IMR-90 (cell line): Measurements from ENCODE around the gene ANTXR1. TPM values are rescaled to one million over a fixed set of nuclear protein-coding genes. Genes with fewer than 3 reads are reported as not detected.

ENCODE experiments used
- ATAC-seq: fragments of 200-7000 bp; cut with Tn5 transposase; 2 replicates; pipeline ENCODE4 v1.9.1; 2020; ENCODE audit warnings: low read depth, mild to moderate bottlenecking, moderate library complexity
- BruUV-seq: library from RNA; stranded (reverse); fragments of 400-500 nt; replicated peaks from 2 replicates; lab custom pipeline; 2021; lab: Mats Ljungman, UMichigan
- CTCF ChIA-PET: fragments of 300-600 bp; formaldehyde crosslinking; extraction: SDS; loops from one replicate; lab custom pipeline; 2021; ENCODE audit warnings: antibody characterized with exemption; lab: Yijun Ruan, JAX
- POLR2A ChIA-PET: fragments of 300-600 bp; sonication (Branson Sonifier 250); formaldehyde crosslinking; loops from one replicate; lab custom pipeline; 2022; ENCODE audit warnings: antibody characterized with exemption; ENCODE audit not compliant: unreplicated experiment; lab: Charles Lee
- DNase-seq: peaks from one replicate; pipeline ENCODE4 v3.0.0; 2013
- H2AFZ ChIP-seq: replicated peaks from 2 replicates; pipeline ENCODE3; 2013; ENCODE audit warnings: low read length, mild to moderate bottlenecking; ENCODE audit not compliant: poor library complexity
- H2AK5ac ChIP-seq: 2 replicates; pipeline ENCODE4 v1.6.1; 2013; ENCODE audit warnings: low read depth, low read length, inconsistent platforms
- H2AK9ac ChIP-seq: replicated peaks from 2 replicates; pipeline ENCODE3; 2013; ENCODE audit warnings: mild to moderate bottlenecking, low read depth, low read length, moderate library complexity; ENCODE audit not compliant: poor library complexity
- H2BK120ac ChIP-seq: 2 replicates; pipeline ENCODE4 v1.6.1; 2013; ENCODE audit warnings: low read depth, low read length, inconsistent platforms
- H2BK15ac ChIP-seq: 3 replicates; pipeline ENCODE4 v1.6.1; 2013; ENCODE audit warnings: low read depth, low read length, inconsistent platforms
- H2BK20ac ChIP-seq: 2 replicates; pipeline ENCODE4 v1.6.1; 2013; ENCODE audit warnings: low read depth, mild to moderate bottlenecking, inconsistent platforms, low read length, moderate library complexity
- H2BK5ac ChIP-seq: 2 replicates; pipeline ENCODE4 v1.6.1; 2013; ENCODE audit warnings: mild to moderate bottlenecking, low read depth, low read length, inconsistent platforms; ENCODE audit not compliant: poor library complexity, severe bottlenecking
- H3K14ac ChIP-seq: replicated peaks from 2 replicates; pipeline ENCODE4 v1.6.1; 2013; ENCODE audit warnings: low read depth, low read length, inconsistent platforms
- H3K18ac ChIP-seq: 2 replicates; pipeline ENCODE4 v1.6.1; 2013; ENCODE audit warnings: low read depth, low read length, control low read depth
- H3K23ac ChIP-seq: 2 replicates; pipeline ENCODE4 v1.6.1; 2013; ENCODE audit warnings: low read depth, low read length, inconsistent platforms
- H3K27ac ChIP-seq: 2 replicates; pipeline ENCODE4 v1.5.1; 2013; ENCODE audit warnings: mild to moderate bottlenecking, control low read depth, low read length; ENCODE audit not compliant: insufficient read depth
- H3K27me3 ChIP-seq: 2 replicates; pipeline ENCODE4 v1.6.1; 2013; ENCODE audit warnings: low read length; ENCODE audit not compliant: control insufficient read depth, insufficient read depth
- H3K36me3 ChIP-seq: 2 replicates; pipeline ENCODE4 v1.6.1; 2013; ENCODE audit warnings: low read length, mixed read lengths; ENCODE audit not compliant: control insufficient read depth, insufficient read depth
- H3K4ac ChIP-seq: 2 replicates; pipeline ENCODE4 v1.6.1; 2013; ENCODE audit warnings: low read depth, low read length, inconsistent platforms
- H3K4me1 ChIP-seq: 2 replicates; pipeline ENCODE4 v1.6.1; 2013; ENCODE audit warnings: low read length, mixed read lengths; ENCODE audit not compliant: control insufficient read depth, insufficient read depth
- H3K4me2 ChIP-seq: 2 replicates; pipeline ENCODE4 v1.6.1; 2013; ENCODE audit warnings: low read depth, mild to moderate bottlenecking, control low read depth, low read length, moderate library complexity
- H3K4me3 ChIP-seq: 2 replicates; pipeline ENCODE4 v1.5.1; 2013; ENCODE audit warnings: low read depth, mild to moderate bottlenecking, control low read depth, low read length, moderate library complexity; ENCODE audit not compliant: insufficient read depth
- H3K56ac ChIP-seq: 2 replicates; pipeline ENCODE4 v1.6.1; 2013; ENCODE audit warnings: low read length, inconsistent platforms; ENCODE audit not compliant: insufficient read depth; ENCODE audit errors: extremely low read depth
- H3K79me1 ChIP-seq, 2 experiments: 2 replicates each; pipeline ENCODE4 v1.6.1; 2013; ENCODE audit warnings: low read length in 2 of 2, inconsistent platforms in 1 of 2, low read depth in 1 of 2
- H3K9ac ChIP-seq: 2 replicates; pipeline ENCODE4 v1.6.1; 2013; ENCODE audit warnings: low read depth, low read length, control low read depth
- H3K9me1 ChIP-seq: 2 replicates; pipeline ENCODE4 v1.6.1; 2013; ENCODE audit warnings: low read length, inconsistent platforms; ENCODE audit not compliant: insufficient read depth
- H3K9me3 ChIP-seq: 2 replicates; pipeline ENCODE4 v1.6.1; 2013; ENCODE audit warnings: low read length; ENCODE audit not compliant: control insufficient read depth, insufficient read depth
- H4K20me1 ChIP-seq: 2 replicates; pipeline ENCODE4 v1.6.1; 2013; ENCODE audit warnings: low read length, inconsistent platforms; ENCODE audit not compliant: insufficient read depth
- H4K5ac ChIP-seq: 2 replicates; pipeline ENCODE4 v1.6.1; 2013; ENCODE audit warnings: mild to moderate bottlenecking, low read depth, low read length, control low read depth
- H4K8ac ChIP-seq, 2 experiments: 2 replicates each; pipeline ENCODE4 v1.6.1; 2013; ENCODE audit warnings: low read depth in 2 of 2, low read length in 2 of 2, control low read depth in 1 of 2, inconsistent platforms in 1 of 2
- H4K91ac ChIP-seq: 2 replicates; pipeline ENCODE4 v1.6.1; 2013; ENCODE audit warnings: low read depth, low read length, inconsistent platforms; ENCODE audit not compliant: insufficient read depth
- BHLHE40 ChIP-seq: fragments of 150-350 bp; IDR thresholded peaks from 2 replicates; pipeline ENCODE4 v1.6.1; 2016; ENCODE audit warnings: mild to moderate bottlenecking, low read depth, low read length
- CEBPB ChIP-seq: IDR thresholded peaks from 2 replicates; pipeline ENCODE4 v1.6.1; 2012; ENCODE audit warnings: low read depth, low read length, improper control_type of control experiment
- CHD1 ChIP-seq: IDR thresholded peaks from 2 replicates; pipeline ENCODE4 v1.6.1; 2012; ENCODE audit warnings: low read depth, low read length, improper control_type of control experiment
- CTCF ChIP-seq: conservative IDR thresholded peaks from 2 replicates; pipeline ENCODE4 v1.5.1; 2012; ENCODE audit warnings: mild to moderate bottlenecking, low read depth, low read length, improper control_type of control experiment
- FOS ChIP-seq: fragments of 150-350 bp; IDR thresholded peaks from 2 replicates; pipeline ENCODE4 v1.6.1; 2016; ENCODE audit warnings: low read depth, low read length
- MXI1 ChIP-seq: IDR thresholded peaks from 2 replicates; pipeline ENCODE4 v1.6.1; 2012; ENCODE audit warnings: low read depth, mild to moderate bottlenecking, low read length, moderate library complexity, borderline replicate concordance
- NFE2L2 ChIP-seq: fragments of 150-350 bp; IDR thresholded peaks from 2 replicates; pipeline ENCODE4 v1.6.1; 2016; ENCODE audit warnings: low read depth, mild to moderate bottlenecking, low read length
- POLR2A ChIP-seq: IDR thresholded peaks from 2 replicates; pipeline ENCODE4 v1.6.1; 2012; ENCODE audit warnings: mild to moderate bottlenecking, low read depth, low read length
- RFX5 ChIP-seq: IDR thresholded peaks from 2 replicates; pipeline ENCODE4 v1.8.0; 2012; ENCODE audit warnings: low read depth, mild to moderate bottlenecking, low read length, moderate library complexity
- SMC3 ChIP-seq: fragments of 150-350 bp; IDR thresholded peaks from 2 replicates; pipeline ENCODE4 v1.6.1; 2016; ENCODE audit warnings: low read depth, mild to moderate bottlenecking, antibody characterized with exemption, low read length, moderate library complexity
- USF2 ChIP-seq: fragments of 150-350 bp; IDR thresholded peaks from 2 replicates; pipeline ENCODE4 v1.6.1; 2017; ENCODE audit warnings: mild to moderate bottlenecking, antibody characterized with exemption, low read length, low read depth
- dilution Hi-C: fragments of 300-500 bp; cut with HindIII; formaldehyde crosslinking; loops from one replicate; pipeline ENCODE4 v1.14.3; 2018; ENCODE audit warnings: low sequenced_read_pairs; ENCODE audit not compliant: unreplicated experiment
- in situ Hi-C: fragments of 300-500 bp; cut with MboI; formaldehyde crosslinking; loops from 3 replicates; pipeline ENCODE4 v1.14.3; 2019; ENCODE audit warnings: low sequenced_read_pairs, inconsistent platforms, mixed read lengths
- intact Hi-C: fragments of 100-400 bp; cut with micrococcal nuclease; formaldehyde crosslinking; loops from 2 replicates; pipeline ENCODE4 v1.10.0; 2022
- polyA plus RNA-seq, 3 experiments: library from polyadenylated mRNA; depleted of rRNA; stranded (reverse); fragments of >200 nt; gene quantifications; 2 replicates each; pipeline ENCODE4 v1.2.3, GENCODE V29; 2012; ENCODE audit warnings: low replicate concordance in 1 of 3
- total RNA-seq: library from RNA; depleted of rRNA; stranded (reverse); fragments of >200 nt; gene quantifications from 2 replicates; pipeline ENCODE4 v1.2.3, GENCODE V29; 2012

ANTXR1 gene
- total and polyA plus RNA-seq, 2 of the 4 experiments (the other 2 are of a cell fraction) = 27.2 to 36.9 TPM

- CTCF ChIA-PET = no interaction called here
- TF ChIP-seq BHLHE40 (no peak), SMC3 (no peak), USF2 (no peak), CTCF (no peak), POLR2A (no peak), CEBPB (no peak), NFE2L2 (no peak), RFX5 (no peak), MXI1 (no peak), CHD1 (no peak), FOS (no peak)
- H3K56ac ChIP-seq = no peak overlapping the region
- no peaks in the 10 kb centered on the region for H3K9me1 ChIP-seq
- H3K9ac ChIP-seq = no peak overlapping the region
- no peak overlapping the region for H4K5ac ChIP-seq
- in situ Hi-C loops = no loop called here
- no peaks in the 10 kb centered on the region for H3K36me3 ChIP-seq
- 0 out of 2 replicates have a peak overlapping the region, but pooled peaks have one; percentile 46 for H3K4ac ChIP-seq
- H2BK5ac ChIP-seq = peak overlapping the region; percentile 82
- H2AK9ac ChIP-seq = no peak overlapping the region
- no peaks in the 10 kb centered on the region for H3K79me1 ChIP-seq
- POLR2A ChIA-PET = no interaction called here
- H3K18ac ChIP-seq = no peak overlapping the region
- H2AK5ac ChIP-seq = peak overlapping the region; percentile 78; the same call in 1 of the 2 replicates
- H4K91ac ChIP-seq = no peak overlapping the region
- no peak overlapping the region for H2BK20ac ChIP-seq
- H3K23ac ChIP-seq = no peak overlapping the region
- H3K27me3 ChIP-seq = no peaks in the 10 kb centered on the region
- DNase-seq (no peak), ATAC-seq (peak; percentile 63)
- H3K9me3 ChIP-seq = peaks cover 4% of the 10 kb centered on the region
- no peaks in the 10 kb centered on the region for H4K20me1 ChIP-seq
- H2BK120ac ChIP-seq = no peak overlapping the region; the same call in 1 of the 2 replicates
- H4K8ac ChIP-seq = peak overlapping the region in 1 of 2 experiments; percentile 59; a peak in 1 of 4 replicates
- no peak overlapping the region for H3K4me3 ChIP-seq
- 0 out of 3 replicates have a peak overlapping the region, but pooled peaks have one; percentile 74 for H2BK15ac ChIP-seq
- H3K4me2 ChIP-seq = no peak overlapping the region
- dilution Hi-C loops = no loop called here
- intact Hi-C loops = no loop called here
- H3K14ac ChIP-seq = no peak overlapping the region
- H2AFZ ChIP-seq = no peak overlapping the region
- BruUV-seq = no TSS peak
- H3K4me1 ChIP-seq = peaks cover 15% of the 10 kb centered on the region
- H3K27ac ChIP-seq = peak overlapping the region; percentile 62; the same call in 1 of the 2 replicates
These were observed 15.6 kb upstream of the ANTXR1 start for GRCh38 chr2:68997401-68997800.
